K562 (cell line): Measurements from ENCODE around the gene CAPN2. TPM values are rescaled to one million over a fixed set of nuclear protein-coding genes. Genes with fewer than 3 reads are reported as not detected.

ENCODE experiments used
- ATAC-seq: fragments of 200-7000 bp; cut with Tn5 transposase; 3 replicates; pipeline ENCODE4 v1.9.1; 2020; ENCODE audit warnings: moderate library complexity
- Bru-seq: library from RNA; stranded (reverse); fragments of 400-500 nt; gene quantifications from one replicate; lab custom pipeline; 2021; lab: Mats Ljungman, UMichigan
- BruChase-seq, 2 experiments: library from RNA; stranded (reverse); fragments of 400-500 nt; gene quantifications; one replicate each; lab custom pipeline; 2021; lab: Mats Ljungman, UMichigan
- BruUV-seq: library from RNA; stranded (reverse); fragments of 400-500 nt; replicated peaks from 2 replicates; lab custom pipeline; 2021; lab: Mats Ljungman, UMichigan
- CTCF ChIA-PET: fragments of 300-600 bp; formaldehyde crosslinking; extraction: SDS; loops from one replicate; lab custom pipeline; 2021; ENCODE audit warnings: low intra/inter-chr PET ratio; lab: Yijun Ruan, JAX
- POLR2A ChIA-PET: fragments of 300-600, 350-650 bp; sonication (Branson Sonifier 250); formaldehyde crosslinking; extraction: SDS; loops from one replicate; lab custom pipeline; 2021; ENCODE audit warnings: antibody characterized with exemption, inconsistent platforms; lab: Yijun Ruan, JAX
- DNase-seq, 4 experiments: peaks; one replicate each; pipeline versions ENCODE4 v3.0.0 to v3.0.0-alpha.2; 2011 to 2018; ENCODE audit warnings: low spot score in 3 of 4, mixed read lengths in 3 of 4; ENCODE audit errors: extremely low read depth in 1 of 4
- FAIRE-seq: peaks from 2 replicates; lab custom pipeline; 2011; peaks lifted over from hg19 to GRCh38; lab: Jason Lieb, UNC
- H2AFZ ChIP-seq: 2 replicates; pipeline ENCODE4 v1.6.0; 2011; ENCODE audit warnings: low read depth, low read length, control low read depth, inconsistent platforms
- H3K27ac ChIP-seq: fragments of 200-600 bp; 3 replicates; pipeline ENCODE4 v1.8.0; 2011; ENCODE audit warnings: low read depth, mild to moderate bottlenecking, control low read depth, inconsistent platforms, low read length, moderate library complexity, mixed read lengths; ENCODE audit errors: extremely low read depth
- H3K27me3 ChIP-seq, 2 experiments: fragments of 300-600 bp in 1 of 2; 2 replicates in 1 of 2; 3 replicates in 1 of 2; pipeline versions ENCODE4 v1.6.0 to v1.8.0; 2011; ENCODE audit warnings: inconsistent platforms in 2 of 2, low read length in 2 of 2, mild to moderate bottlenecking in 1 of 2, mixed read lengths in 1 of 2, moderate library complexity in 1 of 2; ENCODE audit not compliant: control insufficient read depth in 2 of 2, insufficient read depth in 2 of 2
- H3K36me3 ChIP-seq: fragments of 300-600 bp; 3 replicates; pipeline ENCODE4 v1.8.0; 2011; ENCODE audit warnings: mild to moderate bottlenecking, low read length, inconsistent platforms; ENCODE audit not compliant: control insufficient read depth, insufficient read depth
- H3K4me1 ChIP-seq, 2 experiments: fragments of 200-600 bp in 1 of 2; replicated peaks in 1 of 2; 2 replicates in 1 of 2; 3 replicates in 1 of 2; pipeline versions ENCODE4 v1.5.1 to v1.8.0; 2011; ENCODE audit warnings: inconsistent platforms in 2 of 2, low read length in 2 of 2, mild to moderate bottlenecking in 1 of 2, mixed read lengths in 1 of 2, moderate library complexity in 1 of 2; ENCODE audit not compliant: control insufficient read depth in 2 of 2, insufficient read depth in 2 of 2
- H3K4me2 ChIP-seq: 2 replicates; pipeline ENCODE4 v1.6.1; 2011; ENCODE audit warnings: low read length, control low read depth, inconsistent platforms, mixed read lengths; ENCODE audit not compliant: insufficient read depth
- H3K4me3 ChIP-seq: fragments of 200-600 bp; sonication (generic), shearing (Covaris generic); 2 replicates; pipeline ENCODE4 v1.5.1; 2016; ENCODE audit warnings: control low read depth, inconsistent platforms
- H3K79me2 ChIP-seq: fragments of 200-600 bp; 3 replicates; pipeline ENCODE4 v1.8.0; 2011; ENCODE audit warnings: low read length, inconsistent platforms; ENCODE audit not compliant: control insufficient read depth, insufficient read depth
- H3K9ac ChIP-seq, 2 experiments: 2 replicates each; pipeline versions ENCODE4 v1.6.0 to v1.6.1; 2011; ENCODE audit warnings: low read depth in 2 of 2, low read length in 2 of 2, control low read depth in 1 of 2, inconsistent platforms in 1 of 2, mild to moderate bottlenecking in 1 of 2, mixed read lengths in 1 of 2; ENCODE audit not compliant: insufficient read depth in 1 of 2
- H3K9me1 ChIP-seq: one replicate; pipeline ENCODE4 v1.6.0; 2011; ENCODE audit warnings: inconsistent platforms, mild to moderate bottlenecking, low read length, moderate library complexity; ENCODE audit not compliant: control insufficient read depth, insufficient read depth
- H3K9me3 ChIP-seq: replicated peaks from 2 replicates; pipeline ENCODE4 v1.5.1; 2011; ENCODE audit warnings: low read depth, low read length, inconsistent platforms; ENCODE audit not compliant: control insufficient read depth, insufficient read depth
- H4K20me1 ChIP-seq: replicated peaks from 2 replicates; pipeline ENCODE4 v1.6.1; 2011; ENCODE audit warnings: low read length, inconsistent platforms, mixed read lengths; ENCODE audit not compliant: control insufficient read depth, insufficient read depth
- ATF1 ChIP-seq, 2 experiments: fragments of 450-650 bp in 1 of 2; IDR thresholded peaks; 2 replicates each; pipeline ENCODE4 v1.6.1; 2016; ENCODE audit warnings: missing compliant biosample characterization in 1 of 2, missing genetic modification characterization in 1 of 2
- CTCF ChIP-seq, 3 experiments: IDR thresholded peaks in 2 of 3; conservative IDR thresholded peaks in 1 of 3; 2 replicates each; pipeline ENCODE4 v1.5.1; 2011 to 2012; ENCODE audit warnings: low read length in 3 of 3, mild to moderate bottlenecking in 3 of 3, control low read depth in 2 of 3, improper control_type of control experiment in 1 of 3, inconsistent platforms in 1 of 3, low read depth in 1 of 3, mixed read lengths in 1 of 3, moderate library complexity in 1 of 3; ENCODE audit not compliant: insufficient read depth in 2 of 3
- ELK3 ChIP-seq: fragments of 450-650 bp; formaldehyde crosslinking; IDR thresholded peaks from 2 replicates; pipeline ENCODE4 v1.4.0; 2020; ENCODE audit warnings: mild to moderate bottlenecking
- FOXK1 ChIP-seq: sonication (generic); formaldehyde crosslinking; IDR thresholded peaks from 2 replicates; pipeline ENCODE4 v1.8.0; 2022; ENCODE audit warnings: missing genetic modification reagents, mild to moderate bottlenecking, borderline replicate concordance
- JUND ChIP-seq, 2 experiments: IDR thresholded peaks; 2 replicates in 1 of 2; 3 replicates in 1 of 2; pipeline ENCODE4 v1.6.1; 2011; ENCODE audit warnings: borderline replicate concordance in 2 of 2, low read depth in 2 of 2, low read length in 2 of 2, improper control_type of control experiment in 1 of 2, missing biosample characterization in 1 of 2, missing genetic modification characterization in 1 of 2, missing genetic modification reagents in 1 of 2
- PHF8 ChIP-seq: fragments of 200-600 bp; sonication (generic); IDR thresholded peaks from 2 replicates; pipeline ENCODE4 v1.6.1; 2012; ENCODE audit warnings: mixed run types, mild to moderate bottlenecking, inconsistent platforms, low read length, moderate library complexity, borderline replicate concordance
- ZBTB5 ChIP-seq: fragments of 450-650 bp; IDR thresholded peaks from 2 replicates; pipeline ENCODE4 v1.6.1; 2017; ENCODE audit warnings: antibody characterized with exemption
- ZNF165 ChIP-seq: fragments of 250-450 bp; sonication (Bioruptor Pico); IDR thresholded peaks from 2 replicates; pipeline ENCODE4 v1.4.0; 2020; ENCODE audit warnings: borderline replicate concordance
- ZNF644 ChIP-seq: fragments of 200-800 bp; sonication (Bioruptor generic); IDR thresholded peaks from 2 replicates; pipeline ENCODE4 v1.6.1; 2016; ENCODE audit warnings: low read depth, missing genetic modification characterization, missing compliant biosample characterization
- WGBS: fragments of 100-300 bp; shearing (Covaris generic); methylation state at CpG from one replicate; pipeline ENCODE4 v1.1.6; 2016; ENCODE audit warnings: low coverage, mixed read lengths; ENCODE audit not compliant: insufficient coverage; ENCODE audit errors: missing lambda C conversion rate; 5-methylcytosine and 5-hydroxymethylcytosine counted together
- in situ Hi-C: fragments of 300-500 bp; cut with MboI; formaldehyde crosslinking; loops from 4 replicates; pipeline ENCODE4 v1.15.0; 2018; ENCODE audit warnings: inconsistent platforms, mixed read lengths
- intact Hi-C: fragments of 100-400 bp; cut with micrococcal nuclease; formaldehyde crosslinking; loops from 2 replicates; pipeline ENCODE4 v1.14.2; 2022
- long read RNA-seq, 3 experiments: library from polyadenylated mRNA in 2 of 3; library from RNA in 1 of 3; unstranded in 2 of 3; stranded (forward) in 1 of 3; transcript quantifications; one replicate each; pipeline ENCODE4 v2.0.0, GENCODE V29; 2019 to 2022
- polyA minus RNA-seq, 3 experiments: library from RNA; depleted of rRNA, polyadenylated mRNA; stranded (reverse); fragments of >200 nt; gene quantifications; 2 replicates each; pipeline ENCODE4 v1.2.3, GENCODE V29; 2011
- polyA plus RNA-seq, 8 experiments: library from polyadenylated mRNA; depleted of rRNA in 4 of 8; stranded (reverse) in 5 of 8; unstranded in 3 of 8; fragments of >200 nt; fragmentation: Nextera tagmentation in 2 of 8; fragmentation: Illumina TruSeq in 1 of 8; extraction: Ambion mirVana in 2 of 8; extraction: Trizol in 1 of 8; gene quantifications; 2 replicates each; pipeline versions ENCODE4 v1.2.1 to v1.2.3, GENCODE V29; 2011 to 2014; ENCODE audit warnings: inconsistent platforms in 1 of 8, missing spikeins in 1 of 8
- total RNA-seq, 7 experiments: library from RNA; depleted of rRNA in 6 of 7; stranded (reverse); fragments of >200 nt in 6 of 7; fragmentation: Illumina TruSeq in 2 of 7; extraction: Trizol in 2 of 7; gene quantifications; 2 replicates each; pipeline versions ENCODE4 v1.2.1 to v1.2.3, GENCODE V29; 2011 to 2021; ENCODE audit warnings: low replicate concordance in 1 of 7

The CAPN2 gene
- 180 and 218 TPM in 2 replicates for total RNA-seq (2011; cell fraction: chromatin; rRNA removed; ENCODE audit: low replicate concordance)
- 119 and 120 TPM in 2 replicates for total RNA-seq (2011; cell fraction: nucleolus; rRNA removed)
- total RNA-seq (2011; cell fraction: nucleoplasm; rRNA removed) = 132 and 165 TPM in 2 replicates
- 116 and 157 TPM in 2 replicates for total RNA-seq (2014; rRNA removed)
- 80.4 and 84.2 TPM in 2 replicates for total RNA-seq (2014; rRNA removed; fragmentation: Illumina TruSeq; extraction: Trizol)
- 86.8 and 87.7 TPM in 2 replicates for total RNA-seq (2015; rRNA removed; fragmentation: Illumina TruSeq; extraction: Trizol)
- total RNA-seq (2021) = 94.8 and 101 TPM in 2 replicates
- 113 and 120 TPM in 2 replicates for polyA plus RNA-seq (2011; rRNA removed)
- polyA plus RNA-seq (2011; cell fraction: cytosol; rRNA removed) = 55.7 and 58.0 TPM in 2 replicates
- 254 and 312 TPM in 2 replicates for polyA plus RNA-seq (2011; cell fraction: nucleus; rRNA removed)
- polyA plus RNA-seq (2012) = 81.1 and 119 TPM in 2 replicates
- polyA plus RNA-seq (2014; fragmentation: Illumina TruSeq; extraction: Trizol) = 92.6 and 102 TPM in 2 replicates
- polyA plus RNA-seq (2014; fragmentation: Nextera tagmentation; extraction: Ambion mirVana) = 10 to 100 TPM; 24.6 to 28.5 TPM
- 106 and 124 TPM in 2 replicates for polyA plus RNA-seq (2014; rRNA removed)
- polyA minus RNA-seq (2011; rRNA and poly(A)+ RNA removed) = 114 and 116 TPM in 2 replicates
- 68.3 and 82.5 TPM in 2 replicates for polyA minus RNA-seq (2011; cell fraction: cytosol; rRNA and poly(A)+ RNA removed)
- polyA minus RNA-seq (2011; cell fraction: nucleus; rRNA and poly(A)+ RNA removed) = 63.0 and 87.3 TPM in 2 replicates
- Bru-seq, nascent RNA = percentile 82 among the genes with signal in this experiment
- BruChase-seq, experiment 1, labeled RNA remaining after a 2-hour chase = percentile 72 among the genes with signal in this experiment
- percentile 70 among the genes with signal in this experiment for BruChase-seq, experiment 2, labeled RNA remaining after a 6-hour chase
- long read RNA-seq, experiment 1, partial matches to known transcripts = 7 of 35 reads
- long read RNA-seq, experiment 1, other reads (novel, unspliced or antisense) = 25 of 35 reads
- long read RNA-seq, experiment 2, partial matches to known transcripts = 50 of 58 reads
- long read RNA-seq, experiment 2, other reads (novel, unspliced or antisense) = 4 of 58 reads
- long read RNA-seq, experiment 3, partial matches to known transcripts = 5 of 6 reads
- long read RNA-seq, experiment 3, other reads (novel, unspliced or antisense) = 0 of 6 reads

- no peaks in the 10 kb centered on the region for H3K27me3 ChIP-seq
- H3K4me2 ChIP-seq = peak within 1 kb of the TSS; percentile 88
- H3K9ac ChIP-seq = peak within 1 kb of the TSS; percentile 87 to 98
- FAIRE-seq = no peak
- in situ Hi-C loops = loop anchor here (25.0 kb wide), 1 partner anchor 200 kb away; no protein-coding TSS in a partner anchor
- WGBS = 2% methylated on average over 59 of the region's 74 CpGs
- POLR2A ChIA-PET = interaction anchor here (0.6 to 1.2 kb wide), 7 partner anchors 9 to 608 kb away, joined by 3 to 11 read pairs (median 3); no protein-coding TSS in a partner anchor
- H3K36me3 ChIP-seq = peaks cover 18% of the 10 kb centered on the region
- H3K27ac ChIP-seq = peak within 1 kb of the TSS; percentile 89
- H4K20me1 ChIP-seq = no peaks in the 10 kb centered on the region
- no peaks in the 10 kb centered on the region for H3K9me1 ChIP-seq
- no TSS peak for BruUV-seq
- H3K4me3 ChIP-seq = peak within 1 kb of the TSS; percentile 75
- H3K79me2 ChIP-seq = peaks cover 46% of the 10 kb centered on the region
- H2AFZ ChIP-seq = peak within 1 kb of the TSS; percentile 92
- H3K4me1 ChIP-seq = peaks cover 54 to 66% of the 10 kb centered on the region in 2 experiments
- no peaks in the 10 kb centered on the region for H3K9me3 ChIP-seq
- DNase-seq = peak; percentile 88 to 97 (median 96)
- ATAC-seq = peak; percentile 91
- CTCF ChIA-PET = interaction anchor here (2.1 kb wide), 1 partner anchor 37 kb away, joined by 14 read pairs; no protein-coding TSS in a partner anchor
- intact Hi-C loops = no loop called here
- TF ChIP-seq PHF8 = peak; percentile 95
- TF ChIP-seq JUND (IDR thresholded peaks at IDR 0.05; ENCODE audit: borderline replicate concordance, low read depth, low read length) = peak; percentile 90
- TF ChIP-seq JUND (tag; IDR thresholded peaks at IDR 0.05; ENCODE audit: borderline replicate concordance, low read depth, low read length) = peak; percentile 80; the same call in 1 of the 3 replicates
- TF ChIP-seq ZBTB5 = no peak
- TF ChIP-seq FOXK1 (CRISPR knock-in tag) = no peak
- TF ChIP-seq ZNF644 = no peak
- TF ChIP-seq ATF1 (CRISPR knock-in tag; IDR thresholded peaks at IDR 0.05) = no peak
- no peak for TF ChIP-seq ATF1 (tag; IDR thresholded peaks at IDR 0.05)
- peak; percentile 74 to 90 (median 80) for TF ChIP-seq CTCF (IDR thresholded peaks at IDR 0.05 in 2 of 3, conservative IDR thresholded peaks at IDR 0.05 in 1 of 3; ENCODE audit: insufficient read depth in 2 of 3, low read depth in 1 of 3, low read length in 3 of 3)
- TF ChIP-seq ELK3 (CRISPR knock-in tag) = peak; percentile 20; the same call in 1 of the 2 replicates
- TF ChIP-seq ZNF165 (CRISPR knock-in tag) = 0 out of 2 replicates have a peak, but pooled peaks have one; percentile 13
Observed at GRCh38 chr1:223712194-223712849, at the start of gene CAPN2. Gene CAPN2 (plus strand): TSS chr1:223712539. CDS start chr1:223712641, 102 bp downstream.
